KOPT-K1 (cell line): ENCODE measurements around the gene RBM20.

ENCODE experiments used
- H3K27ac ChIP-seq: fragments of 200-600 bp; sonication (generic); 2 replicates; pipeline ENCODE4 v1.5.1; 2016; ENCODE audit warnings: antibody characterized with exemption, mild to moderate bottlenecking, low read depth, low read length; ENCODE audit not compliant: poor library complexity, severe bottlenecking
- H3K36me3 ChIP-seq: fragments of 200-600 bp; sonication (generic); 2 replicates; pipeline ENCODE4 v1.5.1; 2017; ENCODE audit warnings: antibody characterized with exemption, mild to moderate bottlenecking, low read length, moderate library complexity; ENCODE audit not compliant: insufficient read depth
- H3K9me3 ChIP-seq: fragments of 200-600 bp; sonication (generic); 2 replicates; pipeline ENCODE4 v1.5.1; 2017; ENCODE audit warnings: antibody characterized with exemption, low read length, mild to moderate bottlenecking; ENCODE audit not compliant: insufficient read depth, poor library complexity, severe bottlenecking

Gene RBM20

GRCh38 chr10:110881247-110881646 lies 237.1 kb downstream of the RBM20 start:
- H3K27ac ChIP-seq: no peak overlapping the region
- no peaks in the 10 kb centered on the region for H3K9me3 ChIP-seq
- peaks cover 21% of the 10 kb centered on the region for H3K36me3 ChIP-seq

GRCh38 chr10:110881905-110882304 lies 237.8 kb downstream of the RBM20 start:
- H3K9me3 ChIP-seq: no peaks in the 10 kb centered on the region
- peaks cover 21% of the 10 kb centered on the region for H3K36me3 ChIP-seq
- no peak overlapping the region for H3K27ac ChIP-seq

GRCh38 chr10:110883924-110884323 lies 239.8 kb downstream of the RBM20 start:
- Histone ChIP-seq H3K9me3 (no peaks in the 10 kb centered on the region), H3K27ac (peak overlapping the region; percentile 26), H3K36me3 (peaks cover 30% of the 10 kb centered on the region)

- H3K27ac ChIP-seq: no peak overlapping the region
- no peaks in the 10 kb centered on the region for H3K9me3 ChIP-seq
- peaks cover 41% of the 10 kb centered on the region for H3K36me3 ChIP-seq
Observed at GRCh38 chr10:110885932-110886674, 242.0 kb downstream of the RBM20 start.

- H3K27ac ChIP-seq: no peak overlapping the region
- H3K9me3 ChIP-seq: no peaks in the 10 kb centered on the region
- H3K36me3 ChIP-seq: peaks cover 32% of the 10 kb centered on the region
Observed at GRCh38 chr10:110887560-110887959, 243.4 kb downstream of the RBM20 start.
